Stimulated activated naive CD4-positive, alpha-beta T cell (primary cell): ENCODE results near the gene QPRT.
"Not testable (repeated sequence)": the region's sequence is repeated elsewhere in the genome, so short reads cannot be mapped to it uniquely, and the experiment has no call there.

ENCODE experiments used
- DNase-seq, 6 experiments: peaks; one replicate each; lab custom pipeline; 2025; lab: John Stamatoyannopoulos, UW

The QPRT gene

GRCh38 chr16:29692606-29693005 lies 13.6 kb downstream of the QPRT start:
- not testable (repeated sequence) for DNase-seq

- DNase-seq = no peak
Measured at GRCh38 chr16:29694384-29695195, 15.6 kb downstream of the QPRT start.

GRCh38 chr16:29695675-29696074 lies 16.7 kb downstream of the QPRT start:
- not testable (repeated sequence) for DNase-seq

- DNase-seq = no peak
Measured at GRCh38 chr16:29696881-29697331, 17.9 kb downstream of the QPRT start.

GRCh38 chr16:29697391-29697790 lies 18.4 kb downstream of the QPRT start:
- no peak for DNase-seq

- no peak for DNase-seq
Measured at GRCh38 chr16:29698042-29698441, 19.1 kb downstream of the QPRT start.

- no peak for DNase-seq
Measured at GRCh38 chr16:29698484-29699323, 19.7 kb downstream of the QPRT start.

- no peak for DNase-seq
Measured at GRCh38 chr16:29699324-29700219, 20.6 kb downstream of the QPRT start.

GRCh38 chr16:29700253-29700987 lies 21.4 kb downstream of the QPRT start:
- peak; percentile 53 to 83 (median 70) for DNase-seq

GRCh38 chr16:29701214-29701555 lies 22.2 kb downstream of the QPRT start:
- DNase-seq = peak in 1 of 6 experiments; percentile 25

- peak in 5 of 6 experiments; percentile 14 to 85 (median 72) for DNase-seq
Measured at GRCh38 chr16:29702269-29702668, 23.3 kb downstream of the QPRT start.

GRCh38 chr16:29705030-29705429 lies 26.1 kb downstream of the QPRT start:
- no peak for DNase-seq

- DNase-seq = not testable (repeated sequence)
Measured at GRCh38 chr16:29707160-29707559, 28.2 kb downstream of the QPRT start.

- DNase-seq = no peak
Measured at GRCh38 chr16:29708917-29709600, 30.1 kb downstream of the QPRT start.

GRCh38 chr16:29709657-29710056 lies 30.7 kb downstream of the QPRT start:
- DNase-seq = peak in 1 of 6 experiments; percentile 17

- peak in 4 of 6 experiments; percentile 6 to 73 (median 60) for DNase-seq
Measured at GRCh38 chr16:29710227-29711219, 31.5 kb downstream of the QPRT start.

- DNase-seq = no peak
Measured at GRCh38 chr16:29712809-29713208, 33.8 kb downstream of the QPRT start.

GRCh38 chr16:29714396-29714795 lies 35.4 kb downstream of the QPRT start:
- DNase-seq = no peak

GRCh38 chr16:29714972-29715371 lies 36.0 kb downstream of the QPRT start:
- DNase-seq = no peak
